Vagina (tissue), 2 donors: ENCODE data around the gene ZBTB38. TPM values are rescaled to one million over a fixed set of nuclear protein-coding genes. Genes with fewer than 3 reads are reported as not detected.

Experiments
- DNase-seq, 2 donors: peaks; one replicate each; pipeline ENCODE4 v3.0.0-alpha.2; 2017; ENCODE audit errors: extremely low spot score in 2 of 2
- H3K27ac ChIP-seq: fragments of 200-600 bp; sonication (generic); one replicate; pipeline ENCODE4 v1.5.1; 2019
- H3K27me3 ChIP-seq: fragments of 200-600 bp; sonication (generic); one replicate; pipeline ENCODE4 v1.5.1; 2019
- H3K36me3 ChIP-seq, 2 donors: fragments of 200-600 bp; sonication (generic); one replicate each; pipeline ENCODE4 v1.5.1; 2017 to 2019
- H3K4me1 ChIP-seq: fragments of 200-600 bp; sonication (generic); one replicate; pipeline ENCODE4 v1.5.1; 2019
- H3K4me3 ChIP-seq, 2 donors: fragments of 200-600 bp; sonication (generic); 1 replicate in 1 of 2; 2 replicates in 1 of 2; pipeline ENCODE4 v1.5.1; 2016 to 2019
- H3K9me3 ChIP-seq: fragments of 200-600 bp; sonication (generic); one replicate; pipeline ENCODE4 v1.5.1; 2019
- POLR2A ChIP-seq, 2 donors: fragments of 450-650 bp; IDR thresholded peaks; one replicate each; pipeline ENCODE4 v1.6.1; 2017; ENCODE audit warnings: antibody characterized with exemption in 2 of 2, mild to moderate bottlenecking in 2 of 2, moderate library complexity in 2 of 2
- POLR2AphosphoS5 ChIP-seq, 2 donors: sonication (generic); formaldehyde crosslinking; IDR thresholded peaks; one replicate each; pipeline ENCODE4 v1.9.0; 2017; ENCODE audit warnings: antibody characterized with exemption in 2 of 2, mild to moderate bottlenecking in 2 of 2, low read depth in 1 of 2; ENCODE audit not compliant: insufficient read depth in 1 of 2
- intact Hi-C: fragments of 100-400 bp; cut with DNase I; formaldehyde crosslinking; loops from one replicate; pipeline ENCODE4 v1.15.1; 2023
- total RNA-seq: library from RNA; depleted of rRNA; stranded (reverse); fragments of >200 nt; gene quantifications from one replicate; pipeline ENCODE4 v1.2.3, GENCODE V29; 2016
- TF ChIP-seq, protein P1 (sequence below), 3 experiments: fragments of 450-650 bp in 2 of 3; fragments of 200-600 bp in 1 of 3; sonication (generic) in 1 of 3; IDR thresholded peaks; one replicate each; pipeline ENCODE4 v1.5.1; 2017 to 2019; ENCODE audit warnings: antibody characterized with exemption in 3 of 3, mild to moderate bottlenecking in 2 of 3, moderate library complexity in 2 of 3

Gene ZBTB38
- total RNA-seq, 1 donor from 2014 or later: 88.6 TPM

DNA sequence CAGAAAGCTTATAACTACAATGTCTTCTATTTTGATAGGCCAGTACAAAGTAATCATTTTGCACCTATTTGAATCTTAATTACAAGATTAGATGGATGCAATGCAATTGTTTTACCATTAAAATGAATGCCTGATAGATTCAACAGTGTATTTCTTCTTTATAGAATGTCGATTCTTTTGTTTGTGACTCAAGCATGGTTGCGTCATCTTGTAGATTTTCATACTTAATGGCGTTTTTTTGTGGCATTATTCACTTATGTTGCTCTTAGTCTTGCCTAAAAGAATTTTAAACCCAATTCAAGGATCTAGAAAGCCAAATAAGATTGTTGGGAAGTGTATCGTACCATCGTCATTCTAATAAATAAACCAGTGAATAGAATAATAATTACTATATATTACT lies 21.4 kb downstream of the ZBTB38 start:
- H3K27me3 ChIP-seq: no peaks in the 10 kb centered on the region
- TF ChIP-seq POLR2AphosphoS5 (IDR thresholded peaks at IDR 0.05; ENCODE audit: insufficient read depth in 1 of 2, low read depth in 1 of 2) (no peak), POLR2A (IDR thresholded peaks at IDR 0.05) (no peak)
- TF ChIP-seq, protein P1, sequence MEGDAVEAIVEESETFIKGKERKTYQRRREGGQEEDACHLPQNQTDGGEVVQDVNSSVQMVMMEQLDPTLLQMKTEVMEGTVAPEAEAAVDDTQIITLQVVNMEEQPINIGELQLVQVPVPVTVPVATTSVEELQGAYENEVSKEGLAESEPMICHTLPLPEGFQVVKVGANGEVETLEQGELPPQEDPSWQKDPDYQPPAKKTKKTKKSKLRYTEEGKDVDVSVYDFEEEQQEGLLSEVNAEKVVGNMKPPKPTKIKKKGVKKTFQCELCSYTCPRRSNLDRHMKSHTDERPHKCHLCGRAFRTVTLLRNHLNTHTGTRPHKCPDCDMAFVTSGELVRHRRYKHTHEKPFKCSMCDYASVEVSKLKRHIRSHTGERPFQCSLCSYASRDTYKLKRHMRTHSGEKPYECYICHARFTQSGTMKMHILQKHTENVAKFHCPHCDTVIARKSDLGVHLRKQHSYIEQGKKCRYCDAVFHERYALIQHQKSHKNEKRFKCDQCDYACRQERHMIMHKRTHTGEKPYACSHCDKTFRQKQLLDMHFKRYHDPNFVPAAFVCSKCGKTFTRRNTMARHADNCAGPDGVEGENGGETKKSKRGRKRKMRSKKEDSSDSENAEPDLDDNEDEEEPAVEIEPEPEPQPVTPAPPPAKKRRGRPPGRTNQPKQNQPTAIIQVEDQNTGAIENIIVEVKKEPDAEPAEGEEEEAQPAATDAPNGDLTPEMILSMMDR (IDR thresholded peaks at IDR 0.05): no peak
- H3K9me3 ChIP-seq: no peaks in the 10 kb centered on the region
- H3K27ac ChIP-seq: no peak overlapping the region
- no peak overlapping the region for H3K4me3 ChIP-seq
- peaks cover 25% of the 10 kb centered on the region for H3K4me1 ChIP-seq
- H3K36me3 ChIP-seq: no peaks in the 10 kb centered on the region
- intact Hi-C loops: no loop called here
- DNase-seq: no peak

DNA sequence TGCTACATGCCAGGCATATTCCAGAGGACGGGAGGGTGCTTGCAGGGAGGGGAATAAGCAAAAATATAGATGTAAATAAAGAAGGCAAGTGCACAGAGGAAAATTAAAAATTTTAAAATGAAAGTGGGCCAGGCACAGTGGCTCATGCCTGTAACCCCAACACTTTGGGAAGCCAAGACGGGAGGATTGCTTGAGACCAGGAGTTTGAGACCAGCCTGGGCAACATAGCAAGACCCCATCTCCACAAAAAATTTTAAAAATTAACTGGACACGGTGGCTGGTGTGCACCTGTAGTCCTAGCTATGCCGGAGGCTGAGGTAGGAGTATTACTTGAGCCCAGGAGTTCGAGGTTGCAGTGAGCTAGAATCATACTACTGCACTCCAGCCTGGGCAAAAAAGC lies 22.4 kb downstream of the ZBTB38 start:
- no peak for TF ChIP-seq POLR2A (IDR thresholded peaks at IDR 0.05)
- no peak for TF ChIP-seq POLR2AphosphoS5 (IDR thresholded peaks at IDR 0.05; ENCODE audit: insufficient read depth in 1 of 2, low read depth in 1 of 2)
- TF ChIP-seq, protein P1 (IDR thresholded peaks at IDR 0.05): no peak
- Histone ChIP-seq H3K27me3 (no peaks in the 10 kb centered on the region), H3K4me3 (no peak overlapping the region), H3K36me3 (no peaks in the 10 kb centered on the region), H3K9me3 (no peaks in the 10 kb centered on the region), H3K27ac (no peak overlapping the region), H3K4me1 (peaks cover 25% of the 10 kb centered on the region)
- intact Hi-C loops: no loop called here
- DNase-seq: no peak

DNA sequence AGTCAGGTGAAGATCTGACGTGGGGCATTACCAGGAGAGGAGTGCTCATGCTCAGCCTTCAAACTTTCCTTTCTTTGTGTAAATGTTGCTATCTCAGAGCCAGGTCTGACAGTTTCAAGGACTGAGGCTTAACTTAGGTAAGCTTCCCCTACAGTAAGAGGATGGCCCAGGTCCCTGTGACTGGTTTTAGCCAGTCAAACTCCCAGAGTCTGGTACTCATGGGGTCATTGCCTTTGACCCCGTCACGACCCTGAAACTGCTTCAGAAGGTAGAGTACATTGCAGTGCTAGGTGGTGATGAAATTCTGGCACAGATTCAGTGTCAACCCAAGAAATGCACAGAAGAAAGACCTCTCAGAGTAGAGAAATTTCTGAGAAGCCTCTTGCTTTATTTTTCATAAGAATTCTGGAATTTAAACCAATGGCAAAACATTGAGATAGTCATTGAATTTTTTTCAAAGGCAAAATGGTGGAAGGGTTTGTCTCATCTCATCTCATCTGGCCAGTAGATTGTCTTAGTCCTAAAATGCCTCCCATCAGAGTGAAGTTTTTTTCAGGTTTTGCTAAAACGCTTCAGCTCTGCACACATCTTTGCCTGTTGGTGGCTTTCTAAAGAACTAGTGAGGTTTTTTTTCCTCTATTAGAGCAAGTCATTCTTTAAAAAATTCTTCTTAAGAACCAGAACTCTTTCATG lies 23.1 kb downstream of the ZBTB38 start:
- Histone ChIP-seq H3K9me3 (no peaks in the 10 kb centered on the region), H3K4me3 (no peak overlapping the region), H3K36me3 (no peaks in the 10 kb centered on the region), H3K27me3 (no peaks in the 10 kb centered on the region), H3K4me1 (peaks cover 25% of the 10 kb centered on the region), H3K27ac (no peak overlapping the region)
- intact Hi-C loops: no loop called here
- no peak for DNase-seq
- TF ChIP-seq POLR2AphosphoS5 (IDR thresholded peaks at IDR 0.05; ENCODE audit: insufficient read depth in 1 of 2, low read depth in 1 of 2): no peak
- no peak for TF ChIP-seq POLR2A (IDR thresholded peaks at IDR 0.05)
- TF ChIP-seq, protein P1 (IDR thresholded peaks at IDR 0.05): no peak

DNA sequence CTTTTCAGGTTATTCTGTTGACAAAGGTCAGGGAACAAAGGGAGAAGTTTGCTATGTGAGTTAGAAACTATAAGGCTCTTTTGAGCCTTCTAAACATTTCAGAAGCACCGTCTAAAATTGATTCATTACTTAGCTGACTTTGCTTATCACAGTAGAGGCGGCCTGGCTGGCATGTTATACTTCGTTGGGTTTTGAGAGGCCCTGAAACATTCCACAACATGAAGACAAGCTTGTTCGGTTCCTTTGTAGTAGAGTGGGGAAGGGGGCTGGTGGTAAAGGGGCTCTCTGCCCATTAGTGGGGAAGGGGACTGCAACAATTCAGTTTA lies 23.6 kb downstream of the ZBTB38 start:
- peak overlapping the region; percentile 81 for H3K27ac ChIP-seq
- no peak overlapping the region for H3K4me3 ChIP-seq
- intact Hi-C loops: no loop called here
- no peaks in the 10 kb centered on the region for H3K36me3 ChIP-seq
- H3K27me3 ChIP-seq: no peaks in the 10 kb centered on the region
- H3K4me1 ChIP-seq: peaks cover 25% of the 10 kb centered on the region
- DNase-seq: no peak
- no peaks in the 10 kb centered on the region for H3K9me3 ChIP-seq
- TF ChIP-seq, protein P1 (IDR thresholded peaks at IDR 0.05): no peak
- TF ChIP-seq POLR2A (IDR thresholded peaks at IDR 0.05) (no peak), POLR2AphosphoS5 (IDR thresholded peaks at IDR 0.05; ENCODE audit: insufficient read depth in 1 of 2, low read depth in 1 of 2) (no peak)

DNA sequence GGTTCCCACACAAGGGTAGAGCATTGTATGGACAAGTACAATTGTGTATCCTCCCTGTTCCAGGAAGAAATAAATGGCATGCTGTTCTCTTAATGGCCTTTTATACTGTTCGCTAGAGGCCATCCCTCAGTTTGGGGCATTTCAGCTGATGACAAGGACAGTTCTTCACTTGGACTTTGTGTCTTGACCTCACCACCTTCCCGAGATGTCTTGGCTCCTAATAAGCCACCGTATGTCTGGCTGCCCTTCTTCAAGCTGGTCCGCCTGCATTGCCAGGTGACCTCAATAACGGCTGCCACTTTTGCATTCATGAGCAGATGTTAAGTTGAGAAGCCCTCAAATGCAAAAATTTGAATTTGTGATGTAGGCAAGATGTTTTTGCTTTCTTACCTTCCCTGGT lies 24.1 kb downstream of the ZBTB38 start:
- Histone ChIP-seq H3K36me3 (no peaks in the 10 kb centered on the region), H3K4me1 (peaks cover 25% of the 10 kb centered on the region), H3K9me3 (no peaks in the 10 kb centered on the region), H3K27me3 (no peaks in the 10 kb centered on the region), H3K27ac (peak overlapping the region; percentile 81), H3K4me3 (no peak overlapping the region)
- no peak for TF ChIP-seq POLR2A (IDR thresholded peaks at IDR 0.05)
- no peak for TF ChIP-seq POLR2AphosphoS5 (IDR thresholded peaks at IDR 0.05; ENCODE audit: insufficient read depth in 1 of 2, low read depth in 1 of 2)
- TF ChIP-seq, protein P1 (IDR thresholded peaks at IDR 0.05): no peak
- no peak for DNase-seq
- intact Hi-C loops: no loop called here
